Brain microvascular endothelial cell (primary cell): ENCODE results near the gene SRCIN1.

Experiments
- DNase-seq: peaks from one replicate; pipeline ENCODE4 v3.0.0-alpha.2; 2020
- H3K27ac ChIP-seq: fragments of 250-450 bp; sonication (Bioruptor Pico); 2 replicates; pipeline ENCODE4 v1.5.1; 2020; ENCODE audit warnings: mild to moderate bottlenecking, moderate library complexity
- H3K27me3 ChIP-seq: fragments of 250-450 bp; sonication (Bioruptor Pico); replicated peaks from 2 replicates; pipeline ENCODE4 v1.5.1; 2020; ENCODE audit warnings: mild to moderate bottlenecking
- H3K36me3 ChIP-seq: fragments of 250-450 bp; sonication (Bioruptor Pico); replicated peaks from 2 replicates; pipeline ENCODE4 v1.5.1; 2020; ENCODE audit warnings: mild to moderate bottlenecking
- H3K4me3 ChIP-seq: 2 replicates; pipeline ENCODE4 v1.5.1; 2011; ENCODE audit warnings: low read depth, mild to moderate bottlenecking, control low read depth, low read length, moderate library complexity
- in situ Hi-C: cut with HindIII; loops from 2 replicates; pipeline ENCODE4 v1.10.0; 2017; ENCODE audit warnings: low sequenced_read_pairs, low pct_ligation_motif_present
- TF ChIP-seq, protein P1 (sequence below): IDR thresholded peaks from 2 replicates; pipeline ENCODE4 v1.5.1; 2011; ENCODE audit warnings: low read depth, mild to moderate bottlenecking, moderate library complexity, low read length, control low read depth, inconsistent platforms; ENCODE audit errors: missing control alignments

SRCIN1 gene

DNA sequence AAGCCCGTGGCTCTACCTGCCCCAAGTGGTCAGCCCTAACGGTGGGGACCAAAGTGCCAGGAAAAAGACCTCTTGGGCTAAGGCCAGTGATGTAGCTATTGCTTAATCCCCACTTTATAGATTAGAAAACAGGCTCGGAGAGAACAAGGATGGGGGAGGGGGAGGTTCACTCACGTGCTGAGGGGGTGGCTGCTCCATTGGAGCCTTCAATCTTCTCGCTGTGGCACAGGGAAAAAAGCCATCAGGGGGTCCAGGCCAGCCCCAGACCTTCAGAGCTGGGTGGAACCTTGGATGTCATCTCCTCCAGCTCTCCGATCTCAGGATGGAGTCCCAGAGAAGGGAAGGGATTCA lies 45.9 kb downstream of the SRCIN1 start:
- no peak overlapping the region for H3K4me3 ChIP-seq
- in situ Hi-C loops: no loop called here

DNA sequence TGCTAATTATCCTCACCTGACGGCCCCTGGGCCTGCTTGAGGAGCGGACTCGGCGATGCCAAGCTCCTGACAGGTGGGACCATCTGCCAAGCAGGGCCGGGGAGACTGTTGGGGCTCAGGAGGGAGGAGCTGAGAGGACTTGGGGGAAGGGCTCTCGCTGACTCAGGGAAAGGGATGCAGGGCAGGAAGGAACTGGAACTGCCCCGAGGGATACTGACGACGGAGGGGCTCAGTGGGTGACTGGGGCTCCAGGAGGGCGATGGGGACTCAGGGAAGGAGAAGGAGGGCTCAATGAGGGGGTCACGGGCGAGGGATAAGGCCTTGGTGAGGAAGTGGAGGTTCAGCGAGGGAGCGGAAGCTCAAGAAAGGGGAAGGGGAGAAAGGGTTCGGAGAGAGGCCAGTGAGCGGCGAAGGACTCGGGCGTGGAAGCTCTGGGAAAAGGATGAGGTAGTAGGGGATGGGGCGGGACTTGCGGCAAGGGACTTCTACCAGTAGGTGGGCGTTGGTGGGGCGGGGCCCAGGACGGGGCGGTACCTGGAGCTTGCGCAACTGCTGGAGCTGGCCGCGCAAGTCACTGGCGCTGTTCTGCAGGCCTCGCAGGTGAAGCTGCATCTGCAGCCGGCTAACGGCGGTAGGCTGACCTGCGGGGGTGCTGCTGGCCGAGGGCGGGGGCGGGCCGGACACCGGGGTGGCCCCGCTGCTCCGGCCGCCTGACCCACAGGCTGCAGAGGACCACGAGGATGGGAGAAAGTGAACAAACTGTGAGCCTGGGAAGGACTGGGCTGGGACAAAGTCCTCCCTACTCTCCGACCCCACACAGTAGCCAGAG lies 46.5 kb downstream of the SRCIN1 start:
- no peak overlapping the region for H3K27ac ChIP-seq
- in situ Hi-C loops: no loop called here
- TF ChIP-seq, protein P1, sequence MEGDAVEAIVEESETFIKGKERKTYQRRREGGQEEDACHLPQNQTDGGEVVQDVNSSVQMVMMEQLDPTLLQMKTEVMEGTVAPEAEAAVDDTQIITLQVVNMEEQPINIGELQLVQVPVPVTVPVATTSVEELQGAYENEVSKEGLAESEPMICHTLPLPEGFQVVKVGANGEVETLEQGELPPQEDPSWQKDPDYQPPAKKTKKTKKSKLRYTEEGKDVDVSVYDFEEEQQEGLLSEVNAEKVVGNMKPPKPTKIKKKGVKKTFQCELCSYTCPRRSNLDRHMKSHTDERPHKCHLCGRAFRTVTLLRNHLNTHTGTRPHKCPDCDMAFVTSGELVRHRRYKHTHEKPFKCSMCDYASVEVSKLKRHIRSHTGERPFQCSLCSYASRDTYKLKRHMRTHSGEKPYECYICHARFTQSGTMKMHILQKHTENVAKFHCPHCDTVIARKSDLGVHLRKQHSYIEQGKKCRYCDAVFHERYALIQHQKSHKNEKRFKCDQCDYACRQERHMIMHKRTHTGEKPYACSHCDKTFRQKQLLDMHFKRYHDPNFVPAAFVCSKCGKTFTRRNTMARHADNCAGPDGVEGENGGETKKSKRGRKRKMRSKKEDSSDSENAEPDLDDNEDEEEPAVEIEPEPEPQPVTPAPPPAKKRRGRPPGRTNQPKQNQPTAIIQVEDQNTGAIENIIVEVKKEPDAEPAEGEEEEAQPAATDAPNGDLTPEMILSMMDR: peak; percentile 15
- H3K4me3 ChIP-seq: no peak overlapping the region
- peaks cover 56% of the 10 kb centered on the region for H3K27me3 ChIP-seq
- no peaks in the 10 kb centered on the region for H3K36me3 ChIP-seq
- DNase-seq: peak; percentile 38

More for the DNA sequence above, 45.9 kb downstream of the SRCIN1 start:
- no peak overlapping the region for H3K27ac ChIP-seq
- no peaks in the 10 kb centered on the region for H3K36me3 ChIP-seq
- no peak for DNase-seq
- peaks cover 59% of the 10 kb centered on the region for H3K27me3 ChIP-seq
- TF ChIP-seq, protein P1: no peak

DNA sequence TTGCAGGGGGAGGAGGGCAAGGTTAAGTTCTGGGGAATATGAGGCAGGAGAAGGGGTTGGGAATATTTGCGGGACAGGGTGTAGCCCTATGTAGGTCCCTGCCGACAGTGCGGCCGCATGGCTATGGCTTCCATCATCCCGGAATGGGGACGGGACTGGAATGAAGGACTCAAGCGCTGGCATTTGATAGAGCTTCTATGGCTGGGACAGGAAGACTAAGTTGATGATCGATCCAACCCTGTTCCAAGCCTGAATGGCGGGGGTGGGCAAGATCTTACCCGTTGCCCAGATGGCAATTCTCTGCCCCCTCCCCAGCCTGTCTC lies 47.1 kb downstream of the SRCIN1 start:
- DNase-seq: no peak
- TF ChIP-seq, protein P1: no peak
- peaks cover 50% of the 10 kb centered on the region for H3K27me3 ChIP-seq
- in situ Hi-C loops: no loop called here
- no peaks in the 10 kb centered on the region for H3K36me3 ChIP-seq
- no peak overlapping the region for H3K27ac ChIP-seq
- peak overlapping the region; percentile 49 for H3K4me3 ChIP-seq

DNA sequence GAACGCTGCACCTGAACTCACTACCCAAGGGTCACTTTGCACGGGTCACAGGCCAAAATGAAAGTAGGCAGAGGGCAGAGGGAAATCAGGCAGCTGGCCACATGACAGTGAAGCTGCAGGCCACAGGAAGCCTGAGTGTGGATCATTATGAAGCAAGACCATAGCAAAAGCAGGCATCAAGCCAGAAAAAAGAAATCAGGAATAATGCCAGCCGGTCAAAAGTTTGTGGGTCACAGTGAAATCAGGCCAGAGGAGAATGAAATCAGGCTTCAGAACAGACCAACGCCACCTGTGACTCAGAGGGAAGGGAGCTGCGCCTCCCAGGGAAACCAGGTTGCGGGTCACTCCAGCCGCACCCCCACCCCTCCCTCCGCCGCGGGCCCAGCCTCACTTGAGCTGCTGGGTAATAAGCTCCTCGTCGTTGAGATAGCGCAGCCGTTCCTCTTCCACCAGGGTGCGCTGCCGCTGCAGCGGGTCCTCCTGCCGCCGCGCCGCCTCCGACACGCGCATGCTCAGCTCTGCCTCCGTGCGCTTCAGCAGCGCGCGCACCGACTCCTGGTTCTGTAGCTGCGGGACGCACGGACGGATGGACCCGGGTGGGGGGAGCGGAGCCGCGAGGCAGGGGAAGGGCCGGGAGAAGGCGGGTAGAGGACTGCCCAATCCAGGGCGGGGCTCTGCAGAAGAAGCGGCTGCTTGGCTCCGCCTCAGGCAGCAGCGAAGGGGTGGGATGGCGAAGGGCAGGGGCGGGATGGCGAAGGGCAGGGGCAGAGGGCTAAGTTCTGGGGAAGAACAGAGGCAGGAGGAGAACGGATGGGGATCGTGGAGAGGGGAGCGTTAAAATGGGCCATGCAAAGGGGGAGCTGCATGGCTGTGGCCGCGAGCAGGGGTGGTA lies 47.7 kb downstream of the SRCIN1 start:
- peaks cover 44% of the 10 kb centered on the region for H3K27me3 ChIP-seq
- TF ChIP-seq, protein P1: peak; percentile 89
- no peak overlapping the region for H3K27ac ChIP-seq
- peak; percentile 84 for DNase-seq
- peak overlapping the region; percentile 49 for H3K4me3 ChIP-seq
- no peaks in the 10 kb centered on the region for H3K36me3 ChIP-seq
- in situ Hi-C loops: no loop called here

DNA sequence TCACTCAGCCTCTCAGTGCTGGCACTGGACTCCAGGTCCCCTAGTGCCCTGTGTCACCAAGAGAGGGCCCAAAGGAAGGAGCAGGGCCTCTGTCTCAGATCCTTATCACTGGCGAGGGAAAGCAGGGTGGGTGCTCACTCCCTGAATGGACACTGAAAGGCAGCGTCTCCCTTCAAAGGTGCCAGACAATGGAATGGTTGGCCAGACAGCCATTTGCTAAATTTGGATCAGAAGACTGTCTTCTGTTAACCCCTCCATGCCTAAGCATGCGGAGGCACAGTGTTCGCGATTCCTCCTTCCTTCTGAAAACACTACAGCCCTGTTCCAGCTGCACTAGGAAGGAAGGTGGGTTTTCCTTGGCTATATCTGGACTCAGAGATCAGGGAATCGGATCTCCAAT lies 48.4 kb downstream of the SRCIN1 start:
- H3K4me3 ChIP-seq: no peak overlapping the region
- in situ Hi-C loops: no loop called here
- peaks cover 38% of the 10 kb centered on the region for H3K27me3 ChIP-seq
- H3K36me3 ChIP-seq: no peaks in the 10 kb centered on the region
- H3K27ac ChIP-seq: no peak overlapping the region
- no peak for DNase-seq
- TF ChIP-seq, protein P1: no peak
